IMR-90 (cell line): ENCODE measurements around the gene SNRPA1. TPM values are rescaled to one million over a fixed set of nuclear protein-coding genes. Genes with fewer than 3 reads are reported as not detected.

Experiments
- ATAC-seq: fragments of 200-7000 bp; cut with Tn5 transposase; 2 replicates; pipeline ENCODE4 v1.9.1; 2020; ENCODE audit warnings: low read depth, mild to moderate bottlenecking, moderate library complexity
- BruUV-seq: library from RNA; stranded (reverse); fragments of 400-500 nt; replicated peaks from 2 replicates; lab custom pipeline; 2021; lab: Mats Ljungman, UMichigan
- CTCF ChIA-PET: fragments of 300-600 bp; formaldehyde crosslinking; extraction: SDS; loops from one replicate; lab custom pipeline; 2021; ENCODE audit warnings: antibody characterized with exemption; lab: Yijun Ruan, JAX
- POLR2A ChIA-PET: fragments of 300-600 bp; sonication (Branson Sonifier 250); formaldehyde crosslinking; loops from one replicate; lab custom pipeline; 2022; ENCODE audit warnings: antibody characterized with exemption; ENCODE audit not compliant: unreplicated experiment; lab: Charles Lee
- DNase-seq: peaks from one replicate; pipeline ENCODE4 v3.0.0; 2013
- H2AFZ ChIP-seq: replicated peaks from 2 replicates; pipeline ENCODE3; 2013; ENCODE audit warnings: low read length, mild to moderate bottlenecking; ENCODE audit not compliant: poor library complexity
- H2AK5ac ChIP-seq: 2 replicates; pipeline ENCODE4 v1.6.1; 2013; ENCODE audit warnings: low read depth, low read length, inconsistent platforms
- H2AK9ac ChIP-seq: replicated peaks from 2 replicates; pipeline ENCODE3; 2013; ENCODE audit warnings: mild to moderate bottlenecking, low read depth, low read length, moderate library complexity; ENCODE audit not compliant: poor library complexity
- H2BK120ac ChIP-seq: 2 replicates; pipeline ENCODE4 v1.6.1; 2013; ENCODE audit warnings: low read depth, low read length, inconsistent platforms
- H2BK15ac ChIP-seq: 3 replicates; pipeline ENCODE4 v1.6.1; 2013; ENCODE audit warnings: low read depth, low read length, inconsistent platforms
- H2BK20ac ChIP-seq: 2 replicates; pipeline ENCODE4 v1.6.1; 2013; ENCODE audit warnings: low read depth, mild to moderate bottlenecking, inconsistent platforms, low read length, moderate library complexity
- H2BK5ac ChIP-seq: 2 replicates; pipeline ENCODE4 v1.6.1; 2013; ENCODE audit warnings: mild to moderate bottlenecking, low read depth, low read length, inconsistent platforms; ENCODE audit not compliant: poor library complexity, severe bottlenecking
- H3K14ac ChIP-seq: replicated peaks from 2 replicates; pipeline ENCODE4 v1.6.1; 2013; ENCODE audit warnings: low read depth, low read length, inconsistent platforms
- H3K18ac ChIP-seq: 2 replicates; pipeline ENCODE4 v1.6.1; 2013; ENCODE audit warnings: low read depth, low read length, control low read depth
- H3K23ac ChIP-seq: 2 replicates; pipeline ENCODE4 v1.6.1; 2013; ENCODE audit warnings: low read depth, low read length, inconsistent platforms
- H3K27ac ChIP-seq: 2 replicates; pipeline ENCODE4 v1.5.1; 2013; ENCODE audit warnings: mild to moderate bottlenecking, control low read depth, low read length; ENCODE audit not compliant: insufficient read depth
- H3K27me3 ChIP-seq: 2 replicates; pipeline ENCODE4 v1.6.1; 2013; ENCODE audit warnings: low read length; ENCODE audit not compliant: control insufficient read depth, insufficient read depth
- H3K36me3 ChIP-seq: 2 replicates; pipeline ENCODE4 v1.6.1; 2013; ENCODE audit warnings: low read length, mixed read lengths; ENCODE audit not compliant: control insufficient read depth, insufficient read depth
- H3K4ac ChIP-seq: 2 replicates; pipeline ENCODE4 v1.6.1; 2013; ENCODE audit warnings: low read depth, low read length, inconsistent platforms
- H3K4me1 ChIP-seq: 2 replicates; pipeline ENCODE4 v1.6.1; 2013; ENCODE audit warnings: low read length, mixed read lengths; ENCODE audit not compliant: control insufficient read depth, insufficient read depth
- H3K4me2 ChIP-seq: 2 replicates; pipeline ENCODE4 v1.6.1; 2013; ENCODE audit warnings: low read depth, mild to moderate bottlenecking, control low read depth, low read length, moderate library complexity
- H3K4me3 ChIP-seq: 2 replicates; pipeline ENCODE4 v1.5.1; 2013; ENCODE audit warnings: low read depth, mild to moderate bottlenecking, control low read depth, low read length, moderate library complexity; ENCODE audit not compliant: insufficient read depth
- H3K56ac ChIP-seq: 2 replicates; pipeline ENCODE4 v1.6.1; 2013; ENCODE audit warnings: low read length, inconsistent platforms; ENCODE audit not compliant: insufficient read depth; ENCODE audit errors: extremely low read depth
- H3K79me1 ChIP-seq, 2 experiments: 2 replicates each; pipeline ENCODE4 v1.6.1; 2013; ENCODE audit warnings: low read length in 2 of 2, inconsistent platforms in 1 of 2, low read depth in 1 of 2
- H3K9ac ChIP-seq: 2 replicates; pipeline ENCODE4 v1.6.1; 2013; ENCODE audit warnings: low read depth, low read length, control low read depth
- H3K9me1 ChIP-seq: 2 replicates; pipeline ENCODE4 v1.6.1; 2013; ENCODE audit warnings: low read length, inconsistent platforms; ENCODE audit not compliant: insufficient read depth
- H3K9me3 ChIP-seq: 2 replicates; pipeline ENCODE4 v1.6.1; 2013; ENCODE audit warnings: low read length; ENCODE audit not compliant: control insufficient read depth, insufficient read depth
- H4K20me1 ChIP-seq: 2 replicates; pipeline ENCODE4 v1.6.1; 2013; ENCODE audit warnings: low read length, inconsistent platforms; ENCODE audit not compliant: insufficient read depth
- H4K5ac ChIP-seq: 2 replicates; pipeline ENCODE4 v1.6.1; 2013; ENCODE audit warnings: mild to moderate bottlenecking, low read depth, low read length, control low read depth
- H4K8ac ChIP-seq, 2 experiments: 2 replicates each; pipeline ENCODE4 v1.6.1; 2013; ENCODE audit warnings: low read depth in 2 of 2, low read length in 2 of 2, control low read depth in 1 of 2, inconsistent platforms in 1 of 2
- H4K91ac ChIP-seq: 2 replicates; pipeline ENCODE4 v1.6.1; 2013; ENCODE audit warnings: low read depth, low read length, inconsistent platforms; ENCODE audit not compliant: insufficient read depth
- BHLHE40 ChIP-seq: fragments of 150-350 bp; IDR thresholded peaks from 2 replicates; pipeline ENCODE4 v1.6.1; 2016; ENCODE audit warnings: mild to moderate bottlenecking, low read depth, low read length
- FOS ChIP-seq: fragments of 150-350 bp; IDR thresholded peaks from 2 replicates; pipeline ENCODE4 v1.6.1; 2016; ENCODE audit warnings: low read depth, low read length
- MAFK ChIP-seq: IDR thresholded peaks from 2 replicates; pipeline ENCODE4 v1.6.1; 2012; ENCODE audit warnings: low read depth, low read length, improper control_type of control experiment
- MXI1 ChIP-seq: IDR thresholded peaks from 2 replicates; pipeline ENCODE4 v1.6.1; 2012; ENCODE audit warnings: low read depth, mild to moderate bottlenecking, low read length, moderate library complexity, borderline replicate concordance
- POLR2A ChIP-seq: IDR thresholded peaks from 2 replicates; pipeline ENCODE4 v1.6.1; 2012; ENCODE audit warnings: mild to moderate bottlenecking, low read depth, low read length
- RCOR1 ChIP-seq: IDR thresholded peaks from 2 replicates; pipeline ENCODE4 v1.6.1; 2012; ENCODE audit warnings: mild to moderate bottlenecking, low read length, improper control_type of control experiment; ENCODE audit not compliant: insufficient replicate concordance
- RFX5 ChIP-seq: IDR thresholded peaks from 2 replicates; pipeline ENCODE4 v1.8.0; 2012; ENCODE audit warnings: low read depth, mild to moderate bottlenecking, low read length, moderate library complexity
- SMC3 ChIP-seq: fragments of 150-350 bp; IDR thresholded peaks from 2 replicates; pipeline ENCODE4 v1.6.1; 2016; ENCODE audit warnings: low read depth, mild to moderate bottlenecking, antibody characterized with exemption, low read length, moderate library complexity
- WGBS, 2 experiments: methylation state at CpG; one replicate each; pipeline versions ENCODE4 v1.1.5 to v1.1.7; 2013; ENCODE audit warnings: missing lambda C conversion rate in 2 of 2; ENCODE audit not compliant: insufficient read length in 1 of 2; ENCODE audit errors: extremely low coverage in 2 of 2; 5-methylcytosine and 5-hydroxymethylcytosine counted together
- dilution Hi-C: fragments of 300-500 bp; cut with HindIII; formaldehyde crosslinking; loops from one replicate; pipeline ENCODE4 v1.14.3; 2018; ENCODE audit warnings: low sequenced_read_pairs; ENCODE audit not compliant: unreplicated experiment
- in situ Hi-C: fragments of 300-500 bp; cut with MboI; formaldehyde crosslinking; loops from 3 replicates; pipeline ENCODE4 v1.14.3; 2019; ENCODE audit warnings: low sequenced_read_pairs, inconsistent platforms, mixed read lengths
- intact Hi-C: fragments of 100-400 bp; cut with micrococcal nuclease; formaldehyde crosslinking; loops from 2 replicates; pipeline ENCODE4 v1.10.0; 2022
- polyA plus RNA-seq, 3 experiments: library from polyadenylated mRNA; depleted of rRNA; stranded (reverse); fragments of >200 nt; gene quantifications; 2 replicates each; pipeline ENCODE4 v1.2.3, GENCODE V29; 2012; ENCODE audit warnings: low replicate concordance in 1 of 3
- total RNA-seq: library from RNA; depleted of rRNA; stranded (reverse); fragments of >200 nt; gene quantifications from 2 replicates; pipeline ENCODE4 v1.2.3, GENCODE V29; 2012
- TF ChIP-seq, protein P1 (sequence below): conservative IDR thresholded peaks from 2 replicates; pipeline ENCODE4 v1.5.1; 2012; ENCODE audit warnings: mild to moderate bottlenecking, low read depth, low read length, improper control_type of control experiment

SNRPA1 gene
- total and polyA plus RNA-seq, 2 of the 4 experiments (the other 2 are of a cell fraction) = 37.1 to 79.9 TPM

DNA sequence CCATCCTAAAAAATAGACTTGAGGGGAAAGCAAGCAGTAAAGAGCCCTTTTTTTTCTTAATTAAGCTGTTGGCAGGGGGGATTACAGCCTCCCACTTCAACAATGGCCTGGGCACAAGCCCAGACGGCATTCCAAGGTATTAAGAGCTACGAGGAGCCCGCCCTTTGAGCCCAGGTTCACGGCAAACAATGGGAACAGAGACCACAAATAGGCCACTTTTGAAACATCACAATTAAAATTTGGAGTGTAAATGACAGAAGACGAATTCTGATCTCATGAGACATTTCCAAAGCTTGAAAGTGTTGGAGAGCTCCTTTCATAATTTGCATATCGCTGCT, 52.1 kb downstream of the SNRPA1 start:
- Histone ChIP-seq H3K36me3 (peaks cover 16% of the 10 kb centered on the region), H3K9me1 (peaks cover 42% of the 10 kb centered on the region), H3K9me3 (no peaks in the 10 kb centered on the region), H3K4me3 (no peak overlapping the region), H2BK20ac (no peak overlapping the region), H4K8ac (no peak overlapping the region), H3K4me2 (no peak overlapping the region), H2BK15ac (no peak overlapping the region), H2BK5ac (no peak overlapping the region), H3K14ac (no peak overlapping the region), H3K4me1 (peaks cover 37% of the 10 kb centered on the region), H3K27me3 (no peaks in the 10 kb centered on the region), H4K91ac (no peak overlapping the region), H2BK120ac (no peak overlapping the region), H3K9ac (no peak overlapping the region), H3K18ac (no peak overlapping the region), H2AFZ (no peak overlapping the region), H3K56ac (no peak overlapping the region), H4K20me1 (peaks cover 99% of the 10 kb centered on the region), H4K5ac (no peak overlapping the region), H3K4ac (no peak overlapping the region), H2AK9ac (no peak overlapping the region), H2AK5ac (no peak overlapping the region), H3K23ac (no peak overlapping the region), H3K27ac (no peak overlapping the region), H3K79me1 (peaks cover 4 to 74% of the 10 kb centered on the region in 2 experiments; a peak in 2 of 4 replicates)
- TF ChIP-seq RCOR1 = no peak
- no peak for TF ChIP-seq FOS
- no peak for TF ChIP-seq MXI1
- no peak for TF ChIP-seq SMC3
- TF ChIP-seq RFX5 = no peak
- TF ChIP-seq BHLHE40 = no peak
- no peak for TF ChIP-seq MAFK
- TF ChIP-seq, protein P1, sequence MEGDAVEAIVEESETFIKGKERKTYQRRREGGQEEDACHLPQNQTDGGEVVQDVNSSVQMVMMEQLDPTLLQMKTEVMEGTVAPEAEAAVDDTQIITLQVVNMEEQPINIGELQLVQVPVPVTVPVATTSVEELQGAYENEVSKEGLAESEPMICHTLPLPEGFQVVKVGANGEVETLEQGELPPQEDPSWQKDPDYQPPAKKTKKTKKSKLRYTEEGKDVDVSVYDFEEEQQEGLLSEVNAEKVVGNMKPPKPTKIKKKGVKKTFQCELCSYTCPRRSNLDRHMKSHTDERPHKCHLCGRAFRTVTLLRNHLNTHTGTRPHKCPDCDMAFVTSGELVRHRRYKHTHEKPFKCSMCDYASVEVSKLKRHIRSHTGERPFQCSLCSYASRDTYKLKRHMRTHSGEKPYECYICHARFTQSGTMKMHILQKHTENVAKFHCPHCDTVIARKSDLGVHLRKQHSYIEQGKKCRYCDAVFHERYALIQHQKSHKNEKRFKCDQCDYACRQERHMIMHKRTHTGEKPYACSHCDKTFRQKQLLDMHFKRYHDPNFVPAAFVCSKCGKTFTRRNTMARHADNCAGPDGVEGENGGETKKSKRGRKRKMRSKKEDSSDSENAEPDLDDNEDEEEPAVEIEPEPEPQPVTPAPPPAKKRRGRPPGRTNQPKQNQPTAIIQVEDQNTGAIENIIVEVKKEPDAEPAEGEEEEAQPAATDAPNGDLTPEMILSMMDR = no peak
- TF ChIP-seq POLR2A = no peak
- ChIA-PET CTCF (no interaction called here), POLR2A (no interaction called here)
- BruUV-seq = no TSS peak
- ATAC-seq (no peak), DNase-seq (no peak)
- dilution Hi-C loops = no loop called here
- in situ Hi-C loops = no loop called here
- WGBS, 2 experiments = 90% methylated on average over 2 of the region's 6 CpGs; no CpG with 5 or more reads in 1 of the 2 experiments
- intact Hi-C loops = loop anchor here (5.0 kb wide), 1 partner anchor 36 kb away; no protein-coding TSS in a partner anchor
